GM19467 (cell line): Measurements from ENCODE around the gene COA1.
"Not testable (repeated sequence)": the region's sequence is repeated elsewhere in the genome, so short reads cannot be mapped to it uniquely, and the experiment has no call there.

Experiments
- ATAC-seq: cut with Tn5 transposase; IDR thresholded peaks from one replicate; pipeline ENCODE4 v1.9.1; 2021; ENCODE audit warnings: mild to moderate bottlenecking, moderate library complexity; ENCODE audit not compliant: unreplicated experiment

Gene COA1

DNA sequence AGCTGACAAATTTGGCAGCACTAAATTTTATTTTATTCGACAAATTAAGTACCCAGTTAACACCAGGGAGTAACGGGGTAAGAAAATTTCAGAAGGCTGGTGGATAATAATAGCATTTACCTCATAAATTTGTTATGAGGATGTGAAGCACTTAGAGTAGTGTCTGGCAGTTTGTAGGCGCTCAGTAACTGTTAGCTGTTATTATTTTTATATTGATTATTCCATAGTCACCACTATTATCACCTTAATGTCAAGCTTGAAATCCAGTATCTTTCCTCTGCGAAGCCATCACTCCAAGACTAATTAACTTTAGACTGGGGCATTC lies 563 bp upstream of the COA1 start:
- ATAC-seq: peak; percentile 2

DNA sequence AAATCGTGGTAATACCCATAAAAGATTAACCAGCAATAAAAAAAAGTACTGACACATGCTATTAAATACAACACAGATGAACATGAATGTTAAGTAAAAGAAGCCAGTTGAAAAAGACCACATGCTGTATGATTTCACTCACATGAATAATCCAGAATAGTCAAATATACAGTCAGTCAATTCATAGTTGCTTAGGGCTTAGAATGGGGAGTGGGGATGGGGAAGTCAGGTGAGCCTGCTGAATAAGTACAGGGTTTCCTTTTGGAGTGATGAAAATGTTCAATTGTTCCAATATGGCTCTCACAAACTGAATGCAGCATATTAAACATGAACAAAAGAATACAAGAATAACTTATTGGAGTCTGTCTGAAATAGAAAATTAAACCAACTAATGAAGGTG lies 1.8 kb downstream of the COA1 start:
- ATAC-seq: no peak

DNA sequence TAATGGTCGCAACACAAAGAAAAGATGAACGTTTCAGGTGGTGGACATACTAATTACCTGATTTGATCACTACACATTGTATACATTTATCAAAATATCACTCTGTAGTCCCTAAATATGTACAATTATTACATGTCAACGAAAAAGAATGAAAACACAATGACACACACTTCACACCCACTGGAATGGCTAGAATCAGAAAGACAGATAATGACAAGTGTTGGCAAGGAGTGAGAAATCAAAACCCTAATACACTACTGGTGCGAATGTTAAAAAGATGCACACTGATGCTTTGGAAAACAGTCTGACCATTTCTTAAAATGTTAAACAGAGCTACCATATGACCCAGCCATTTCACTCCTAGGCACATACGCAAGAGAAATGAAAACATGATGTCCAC lies 2.3 kb downstream of the COA1 start:
- no peak for ATAC-seq

DNA sequence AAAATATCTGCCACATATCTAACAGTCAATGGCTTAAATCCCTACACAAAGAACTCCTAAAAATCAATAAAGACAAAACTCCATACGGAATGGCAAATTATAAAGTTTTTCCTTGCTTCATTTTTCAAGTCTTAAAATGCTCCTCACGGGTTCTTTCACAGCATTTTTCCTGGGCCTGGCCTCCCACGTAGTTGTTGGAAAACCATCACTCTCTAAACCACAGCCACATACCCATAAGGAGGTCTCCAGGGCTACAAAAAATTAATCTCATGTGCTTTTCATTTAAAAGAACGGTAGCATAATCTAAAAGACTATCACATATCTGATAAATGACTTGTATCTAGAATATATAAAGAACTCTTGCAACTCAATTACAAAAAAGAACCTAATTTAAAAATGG lies 2.9 kb downstream of the COA1 start:
- ATAC-seq: no peak

DNA sequence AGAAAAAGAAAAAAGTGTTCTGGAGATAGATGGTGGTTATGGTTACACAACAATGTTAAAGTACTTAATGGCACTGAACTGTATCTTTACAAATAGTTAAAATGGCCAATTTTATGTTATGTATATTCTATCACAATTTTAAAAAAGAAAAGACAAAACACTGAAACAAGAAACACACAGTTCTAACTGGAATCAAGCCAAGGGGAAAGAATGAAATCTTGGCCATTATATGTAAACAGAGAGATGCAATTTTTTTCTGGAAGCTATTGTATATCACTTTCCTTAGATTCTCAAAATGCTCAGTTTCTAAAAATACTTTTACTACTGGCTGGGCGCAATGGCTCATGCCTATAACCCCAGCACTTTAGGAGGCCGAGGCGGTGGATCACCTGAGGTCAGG lies 4.1 kb downstream of the COA1 start:
- ATAC-seq: no peak

DNA sequence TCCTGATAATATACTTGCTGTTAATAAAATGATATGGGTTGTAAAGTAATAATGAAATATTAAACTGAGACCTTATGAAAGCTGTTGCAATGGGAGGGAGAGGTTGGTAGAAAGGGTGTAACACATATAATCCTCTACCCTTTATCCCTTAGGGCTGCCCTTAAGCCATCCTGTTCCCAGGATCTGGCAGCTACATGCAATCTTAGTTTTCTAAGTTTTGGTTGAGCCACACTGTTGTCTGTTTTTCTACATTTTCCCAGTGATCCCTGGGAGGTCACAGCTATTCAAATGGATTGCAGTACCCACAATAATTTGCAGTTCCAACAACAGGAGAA lies 6.3 kb downstream of the COA1 start:
- ATAC-seq: no peak

DNA sequence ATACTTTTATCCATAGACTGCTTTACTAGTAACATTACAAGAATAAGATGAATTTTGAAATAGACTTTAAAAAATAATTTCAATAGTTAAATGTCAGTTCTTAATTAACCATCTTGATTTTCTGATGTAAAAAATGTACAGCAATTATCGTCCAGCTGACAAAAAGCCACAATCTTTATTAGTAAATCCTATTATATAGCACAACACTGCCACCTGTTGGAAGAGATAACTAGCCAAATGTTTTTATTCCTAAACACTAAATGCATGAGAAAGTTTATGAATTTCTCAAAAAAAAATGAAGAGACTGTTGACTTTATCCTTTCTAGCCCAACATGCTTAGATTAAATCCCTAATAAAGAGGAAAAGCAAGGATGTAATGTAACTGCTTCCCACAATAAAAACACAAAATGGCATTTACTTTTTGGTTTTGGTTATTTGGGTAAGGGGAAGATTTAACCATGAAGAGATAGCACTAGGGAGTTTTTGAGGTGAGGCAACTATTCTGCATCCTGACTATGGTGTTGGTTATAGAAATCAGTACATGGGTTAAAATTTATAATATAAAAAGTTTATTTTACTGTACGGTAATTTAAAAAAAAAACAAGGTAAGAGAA lies 8.0 kb downstream of the COA1 start:
- ATAC-seq: no peak

DNA sequence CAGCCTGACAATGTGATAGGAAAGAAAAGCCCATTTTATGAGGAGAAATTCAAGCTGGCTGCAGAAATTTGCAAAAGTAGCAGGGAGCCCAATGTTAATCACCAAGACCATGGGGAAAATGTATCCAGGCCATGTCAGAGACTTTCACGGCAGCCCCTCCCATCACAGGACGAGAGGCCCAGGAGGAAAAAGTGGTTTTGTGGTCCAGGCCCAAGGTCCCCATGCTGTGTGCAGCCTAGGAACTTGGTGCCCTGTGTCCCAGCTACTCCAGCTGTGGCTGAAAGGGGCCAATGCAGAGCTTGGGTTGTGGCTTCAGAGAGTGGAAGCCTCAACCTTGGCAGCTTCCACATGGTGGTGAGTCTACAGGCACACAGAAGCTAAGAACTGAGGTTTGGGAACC lies 12.7 kb downstream of the COA1 start:
- ATAC-seq: no peak

DNA sequence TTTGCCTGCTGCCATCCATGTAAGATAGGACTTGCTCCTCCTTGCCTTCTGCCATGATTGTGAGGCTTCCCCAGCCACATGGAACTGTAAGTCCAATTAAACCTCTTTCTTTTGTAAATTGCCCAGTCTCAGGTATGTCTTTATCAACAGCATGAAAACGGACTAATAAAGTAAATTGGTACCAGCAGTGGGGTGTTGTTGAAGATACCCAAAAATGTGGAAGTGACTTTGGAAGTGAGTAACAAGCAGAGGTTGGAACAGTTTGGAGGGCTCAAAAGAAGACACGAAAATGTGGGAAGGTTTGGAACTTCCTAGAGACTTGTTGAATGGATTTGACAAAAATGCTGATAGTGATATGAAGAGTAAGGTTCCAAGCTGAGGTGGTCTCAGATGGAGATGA lies 13.4 kb downstream of the COA1 start:
- ATAC-seq: not testable (repeated sequence)

DNA sequence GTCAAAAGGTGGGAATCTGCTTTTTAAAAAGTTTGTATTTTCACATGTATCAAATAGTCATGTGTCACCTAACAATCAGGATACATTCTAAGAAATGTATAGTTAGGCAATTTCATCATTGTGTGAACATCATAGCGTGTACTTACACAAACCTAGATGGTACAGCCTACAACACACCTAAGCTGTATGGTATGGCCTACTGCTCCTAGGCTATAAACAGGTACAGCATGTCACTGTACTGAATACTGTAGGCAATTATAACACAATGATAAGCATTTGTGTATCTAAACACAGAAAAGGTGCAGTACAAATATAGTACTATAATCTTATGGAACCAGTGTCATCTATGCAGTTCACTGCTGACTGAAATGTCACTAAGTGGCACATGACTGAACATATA lies 17.8 kb downstream of the COA1 start:
- no peak for ATAC-seq

DNA sequence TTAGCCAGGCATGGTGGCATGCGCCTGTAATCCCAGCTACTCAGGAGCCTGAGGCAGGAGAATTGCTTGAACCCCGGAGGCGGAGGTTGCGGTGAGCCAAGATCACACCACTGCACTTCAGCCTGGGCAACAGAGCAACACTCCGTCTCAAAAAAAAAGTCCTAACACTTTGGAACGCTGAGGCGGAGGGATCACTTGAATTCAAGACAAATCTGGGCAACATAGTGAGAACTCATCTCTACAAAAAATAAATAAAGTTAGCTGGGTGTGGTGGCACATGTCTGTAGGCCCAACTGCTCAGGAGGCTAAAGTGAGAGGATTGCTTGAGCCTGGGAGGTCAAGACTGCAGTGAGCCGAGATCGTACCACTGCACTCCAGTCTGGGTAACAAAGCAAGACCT lies 21.3 kb downstream of the COA1 start:
- ATAC-seq: not testable (repeated sequence)

DNA sequence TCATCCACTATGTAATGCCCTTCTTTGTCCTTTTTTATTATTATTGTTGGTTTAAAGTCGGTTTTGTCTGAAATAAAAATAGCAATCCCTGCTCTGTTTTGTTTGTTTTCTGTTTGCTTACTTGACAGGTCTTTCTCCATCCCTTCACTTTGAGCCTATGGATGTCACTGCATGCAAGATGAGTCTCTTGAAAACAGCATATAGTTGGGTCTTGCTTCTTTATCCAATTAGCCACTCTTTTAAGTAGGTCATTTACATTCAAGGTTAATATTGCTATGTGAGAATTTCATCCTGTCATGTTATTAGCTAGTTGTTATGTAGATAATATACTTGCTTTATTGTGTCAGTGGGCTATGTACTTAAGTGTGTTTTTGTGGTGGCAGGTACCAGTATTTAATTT lies 25.8 kb downstream of the COA1 start:
- ATAC-seq: no peak

DNA sequence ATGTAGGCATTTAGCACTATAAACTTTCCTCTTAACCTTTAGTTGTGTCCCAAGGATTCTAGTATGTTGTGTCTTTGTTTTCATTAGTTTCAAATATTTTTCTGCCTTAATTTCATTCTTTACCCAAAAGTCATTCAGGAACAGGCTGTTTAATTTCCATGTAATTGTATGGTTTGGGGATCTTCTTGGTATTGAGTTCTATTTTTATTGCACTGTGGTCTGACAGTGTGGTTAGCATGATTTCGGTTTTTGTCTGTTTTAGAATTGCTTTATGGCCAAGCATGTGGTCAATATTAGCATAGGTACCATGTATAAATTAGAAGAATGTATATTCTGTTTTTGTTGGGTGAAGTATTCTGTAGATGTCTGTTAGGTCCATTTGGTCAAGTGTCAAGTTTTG lies 26.3 kb downstream of the COA1 start:
- ATAC-seq: no peak

DNA sequence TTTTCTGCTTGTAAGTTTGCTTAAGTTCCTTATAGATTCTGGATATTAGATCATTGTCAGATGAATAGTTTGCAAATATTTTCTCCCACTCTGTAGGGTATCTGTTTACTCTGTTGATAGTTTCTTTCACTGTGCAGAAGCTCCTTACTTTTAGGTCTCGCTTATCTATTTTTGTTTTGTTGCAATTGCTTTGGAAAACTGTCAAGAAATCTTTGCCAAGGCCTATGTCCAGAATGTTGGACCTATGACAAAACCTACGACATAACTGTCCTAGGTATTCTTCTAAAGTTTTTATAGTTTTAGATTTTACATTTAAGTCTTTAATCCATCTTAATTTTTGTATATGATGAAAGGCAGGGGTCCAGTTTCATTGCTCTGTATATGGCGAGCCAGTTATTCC lies 27.4 kb downstream of the COA1 start:
- no peak for ATAC-seq

DNA sequence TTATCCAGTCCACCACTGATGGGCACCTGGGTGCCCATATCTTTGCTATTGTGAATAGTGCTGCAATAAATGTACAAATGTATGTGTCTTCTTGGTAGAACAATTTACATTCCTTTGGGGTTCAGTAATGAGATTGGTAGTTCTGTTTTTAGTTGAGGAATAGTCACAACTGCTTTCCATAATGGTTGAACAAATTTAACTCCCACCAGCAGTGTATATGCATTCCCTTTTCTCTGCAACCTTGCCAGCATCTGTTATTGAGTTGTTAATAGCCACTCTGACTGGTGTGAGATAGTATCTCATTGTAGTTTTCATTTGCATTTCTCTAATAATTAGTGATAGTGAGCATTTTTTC lies 27.8 kb downstream of the COA1 start:
- no peak for ATAC-seq

DNA sequence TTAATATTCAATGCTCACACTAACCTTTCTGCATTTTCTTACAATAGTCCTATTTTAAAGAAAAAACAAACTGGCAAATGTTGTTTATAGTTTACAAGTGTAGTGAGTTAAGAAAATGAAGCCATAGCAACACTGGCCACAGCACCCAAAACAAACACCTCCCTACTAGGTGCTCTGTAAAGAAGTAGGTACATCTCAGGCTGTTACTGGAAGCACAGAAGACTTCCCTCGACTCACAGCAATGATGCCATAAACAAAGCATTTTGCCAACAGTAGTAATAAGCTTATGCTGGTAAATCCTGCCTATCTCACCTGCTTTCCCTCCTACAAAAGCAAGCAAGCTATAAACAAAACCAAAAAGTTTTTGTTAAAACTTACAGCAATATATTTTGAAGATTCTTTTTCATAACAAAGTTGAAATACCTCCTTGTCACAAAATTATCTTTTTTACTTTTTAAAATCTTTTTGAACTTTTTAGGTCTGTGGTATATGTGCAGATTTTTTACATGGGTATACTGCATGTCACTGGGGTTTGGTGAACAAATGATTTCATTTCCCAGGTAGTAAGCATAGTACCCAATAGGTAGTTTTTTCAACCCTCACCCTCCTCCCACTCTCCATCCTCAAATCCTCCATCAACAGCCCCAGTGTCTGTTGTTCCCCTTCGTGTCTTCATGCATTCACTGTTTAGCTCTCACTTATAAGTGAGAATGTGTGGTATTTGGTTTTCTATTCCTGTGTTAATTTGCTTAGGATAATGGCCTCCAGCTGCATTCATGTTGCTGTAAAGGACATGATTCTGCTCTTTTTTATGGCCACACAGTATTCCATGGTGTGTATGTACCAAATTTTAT lies 28.4 kb downstream of the COA1 start:
- ATAC-seq: no peak

DNA sequence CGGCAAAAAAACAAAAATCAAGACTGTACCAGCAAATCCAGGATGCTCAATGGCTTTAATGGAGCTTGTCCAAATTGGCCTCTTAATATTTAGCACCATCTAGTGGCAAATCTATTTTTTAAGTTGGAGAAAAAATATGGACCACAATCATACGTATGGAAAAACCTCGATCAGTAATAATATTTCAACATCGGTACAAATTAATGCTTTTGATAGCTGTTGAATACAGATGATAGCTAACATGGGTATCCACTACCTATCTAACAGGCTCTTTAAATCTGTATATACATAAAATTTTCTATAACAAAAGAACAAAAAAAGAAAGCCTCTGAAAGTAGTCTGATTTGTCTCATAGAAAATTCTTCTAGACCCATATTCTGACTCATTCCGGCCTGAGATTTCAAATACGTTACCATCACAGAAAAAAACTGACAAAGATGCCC lies 29.2 kb downstream of the COA1 start:
- no peak for ATAC-seq

DNA sequence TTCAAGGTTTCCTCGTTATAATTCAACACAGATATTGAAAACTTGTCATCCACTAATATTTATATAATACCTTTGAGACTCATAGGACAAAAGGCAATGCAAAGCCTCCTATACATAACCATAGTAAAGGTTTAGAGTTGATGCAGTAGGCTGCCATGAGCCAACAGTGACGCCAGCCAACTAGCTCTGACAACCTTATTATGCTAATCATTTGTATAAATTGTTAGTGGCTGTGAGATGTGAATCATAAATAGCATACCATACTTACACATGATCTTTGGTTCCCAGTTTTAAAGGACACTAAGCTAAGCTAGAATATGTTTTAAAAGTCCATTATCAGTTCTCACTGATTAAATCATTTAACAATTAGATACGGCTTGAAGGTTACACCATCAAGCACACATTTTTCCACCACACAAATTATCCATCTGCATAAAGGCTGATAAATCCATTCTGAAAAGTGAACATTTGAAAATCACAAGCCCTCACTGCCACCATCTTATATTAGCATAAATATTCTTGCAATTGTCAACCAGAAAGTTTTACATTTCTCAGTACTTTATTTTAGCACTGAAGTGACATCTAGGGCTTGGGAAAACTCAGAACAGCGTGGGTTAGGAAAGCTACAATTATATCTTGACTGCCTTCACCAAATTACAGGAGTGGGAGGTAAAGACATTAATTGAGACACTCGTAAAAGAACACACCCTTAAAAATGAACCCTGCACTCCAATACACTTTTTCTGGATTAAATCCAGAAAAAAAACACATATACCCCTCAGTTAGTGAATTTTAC lies 30.7 kb downstream of the COA1 start:
- no peak for ATAC-seq

DNA sequence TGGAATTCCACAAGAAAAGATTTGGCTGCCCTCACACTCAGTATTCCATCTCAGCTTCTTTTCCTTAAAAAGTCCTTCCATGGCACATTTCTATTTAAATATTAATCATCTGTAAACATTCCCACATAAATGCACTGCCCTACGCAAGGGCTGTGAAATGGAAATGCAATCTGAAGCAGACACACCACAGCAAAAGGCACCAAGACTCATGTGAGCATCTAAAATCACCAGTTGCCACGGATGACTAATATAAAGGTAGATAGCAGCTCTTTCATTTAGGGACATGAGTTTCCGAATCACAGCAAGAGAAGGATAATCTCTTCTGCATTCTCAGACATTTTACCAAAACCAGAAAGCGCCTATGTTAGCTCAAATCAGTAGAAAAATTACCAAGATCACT lies 31.6 kb downstream of the COA1 start:
- ATAC-seq: no peak

DNA sequence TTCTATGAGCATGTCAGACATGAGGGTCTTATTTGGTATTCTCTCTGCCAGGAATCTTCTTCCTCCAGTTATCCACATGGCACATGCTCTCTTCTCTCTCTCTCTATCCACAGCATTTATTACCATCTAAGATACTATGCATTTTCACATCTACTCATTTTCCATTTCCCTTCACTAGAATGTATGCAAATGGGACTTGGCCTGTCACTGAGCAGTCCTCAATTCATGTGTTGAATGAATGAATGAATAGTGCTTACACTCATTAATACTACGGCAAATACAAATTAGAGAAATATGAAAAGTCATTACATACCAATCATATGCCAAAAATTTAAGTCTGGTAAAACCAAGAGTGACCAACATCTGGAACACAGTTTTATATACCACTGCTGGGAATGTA lies 34.0 kb downstream of the COA1 start:
- ATAC-seq: no peak

DNA sequence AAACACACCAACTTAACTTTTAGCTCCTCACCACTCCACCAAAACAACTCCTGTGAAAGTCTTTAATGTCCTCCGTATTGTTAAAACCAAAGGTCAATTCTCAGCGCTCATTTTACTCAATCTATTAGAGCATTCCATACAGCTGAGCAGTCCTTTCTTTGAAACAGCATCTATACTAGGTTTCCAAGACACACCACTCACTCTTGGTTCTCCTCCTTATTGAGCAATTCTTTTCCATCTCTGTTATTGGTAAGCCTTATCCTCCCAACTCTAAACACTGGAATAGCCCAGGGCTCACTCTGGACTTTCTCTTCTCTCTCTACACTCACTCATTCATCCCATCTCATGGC lies 34.9 kb downstream of the COA1 start:
- ATAC-seq: no peak

DNA sequence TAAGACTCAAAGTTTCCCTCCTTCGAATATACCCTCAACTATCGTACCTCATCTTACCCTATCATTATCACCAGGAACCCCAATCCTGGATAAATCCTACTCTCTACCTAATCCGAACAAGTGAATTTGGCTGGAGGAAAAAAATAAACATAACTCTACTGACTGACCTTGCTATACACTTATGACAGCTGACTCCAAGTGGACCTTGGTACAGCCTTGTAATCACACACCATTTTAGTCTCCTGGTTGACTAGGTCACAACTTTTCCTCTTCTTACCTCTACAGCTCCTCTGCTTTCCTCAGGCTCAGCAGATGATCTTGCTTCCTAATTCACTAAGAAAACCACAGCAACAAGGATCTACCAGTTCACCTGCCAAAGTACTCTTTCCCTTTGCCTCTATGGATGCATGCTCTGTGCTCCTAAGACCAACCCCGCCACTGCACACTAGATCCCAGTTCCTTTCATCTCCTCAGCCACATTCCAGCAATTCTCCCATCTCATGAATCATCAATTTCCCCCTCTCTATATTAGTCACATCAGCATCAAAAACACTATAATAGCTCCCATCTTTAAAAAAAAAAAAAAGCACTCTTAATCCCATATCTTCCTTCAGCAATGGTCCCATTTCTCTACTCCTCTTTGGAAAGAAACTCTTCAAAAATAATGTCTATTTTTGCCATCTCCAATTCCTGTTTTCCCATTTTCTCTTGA lies 35.5 kb downstream of the COA1 start:
- no peak for ATAC-seq
